NT2/D1 (cell line): ENCODE results near the gene RPL38.

Experiments used
- DNase-seq: peaks from one replicate; pipeline ENCODE4 v3.0.0-alpha.2; 2011; ENCODE audit warnings: low read depth, low spot score
- H3K27me3 ChIP-seq: 2 replicates; pipeline ENCODE4 v1.6.0; 2011; ENCODE audit warnings: mild to moderate bottlenecking; ENCODE audit not compliant: insufficient read length, insufficient read depth
- H3K36me3 ChIP-seq: 2 replicates; pipeline ENCODE4 v1.6.1; 2011; ENCODE audit warnings: mild to moderate bottlenecking, low read length, mixed read lengths; ENCODE audit not compliant: insufficient read depth, insufficient read length
- H3K4me1 ChIP-seq: 2 replicates; pipeline ENCODE4 v1.5.1; 2011; ENCODE audit not compliant: insufficient read depth, insufficient read length
- H3K4me3 ChIP-seq: 2 replicates; pipeline ENCODE4 v1.5.1; 2011; ENCODE audit warnings: low read depth; ENCODE audit not compliant: insufficient read length
- H3K9ac ChIP-seq: 2 replicates; pipeline ENCODE4 v1.6.0; 2011; ENCODE audit warnings: low read depth; ENCODE audit not compliant: insufficient read length
- H3K9me3 ChIP-seq: 2 replicates; pipeline ENCODE4 v1.5.1; 2011; ENCODE audit warnings: mild to moderate bottlenecking, low read length; ENCODE audit not compliant: insufficient read depth
- SUZ12 ChIP-seq: IDR thresholded peaks from 2 replicates; pipeline ENCODE4 v1.6.1; 2011; ENCODE audit not compliant: insufficient read length, insufficient read depth; ENCODE audit errors: extremely low read depth
- YY1 ChIP-seq: IDR thresholded peaks from 2 replicates; pipeline ENCODE4 v1.6.1; 2011; ENCODE audit not compliant: insufficient read length, insufficient read depth
- ZNF274 ChIP-seq: IDR thresholded peaks from 2 replicates; pipeline ENCODE4 v1.6.1; 2011; ENCODE audit warnings: mild to moderate bottlenecking, low read depth, low read length

The RPL38 gene

DNA sequence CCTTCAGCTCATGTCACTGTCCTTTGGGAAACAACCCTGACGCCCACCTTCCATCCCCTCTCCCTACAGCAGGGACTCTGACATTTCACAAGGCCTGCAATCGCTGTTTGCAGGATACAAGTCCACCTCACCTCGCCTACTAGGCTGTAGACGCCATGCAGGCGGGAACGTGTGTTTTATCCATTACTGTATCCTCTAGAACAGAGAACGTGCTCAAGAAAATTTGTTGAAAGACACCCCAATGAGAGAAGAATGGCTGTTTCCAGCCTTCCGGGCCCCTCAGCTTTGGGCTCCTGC is 8.4 kb downstream of the RPL38 start:
- no peaks in the 10 kb centered on the region for H3K9me3 ChIP-seq
- DNase-seq: no peak
- H3K27me3 ChIP-seq: peaks cover 14% of the 10 kb centered on the region
- H3K4me3 ChIP-seq: no peak overlapping the region
- peaks cover 51% of the 10 kb centered on the region for H3K4me1 ChIP-seq
- peaks cover 41% of the 10 kb centered on the region for H3K36me3 ChIP-seq
- TF ChIP-seq ZNF274: no peak
- no peak for TF ChIP-seq SUZ12
- no peak for TF ChIP-seq YY1
- H3K9ac ChIP-seq: peak overlapping the region; percentile 82

DNA sequence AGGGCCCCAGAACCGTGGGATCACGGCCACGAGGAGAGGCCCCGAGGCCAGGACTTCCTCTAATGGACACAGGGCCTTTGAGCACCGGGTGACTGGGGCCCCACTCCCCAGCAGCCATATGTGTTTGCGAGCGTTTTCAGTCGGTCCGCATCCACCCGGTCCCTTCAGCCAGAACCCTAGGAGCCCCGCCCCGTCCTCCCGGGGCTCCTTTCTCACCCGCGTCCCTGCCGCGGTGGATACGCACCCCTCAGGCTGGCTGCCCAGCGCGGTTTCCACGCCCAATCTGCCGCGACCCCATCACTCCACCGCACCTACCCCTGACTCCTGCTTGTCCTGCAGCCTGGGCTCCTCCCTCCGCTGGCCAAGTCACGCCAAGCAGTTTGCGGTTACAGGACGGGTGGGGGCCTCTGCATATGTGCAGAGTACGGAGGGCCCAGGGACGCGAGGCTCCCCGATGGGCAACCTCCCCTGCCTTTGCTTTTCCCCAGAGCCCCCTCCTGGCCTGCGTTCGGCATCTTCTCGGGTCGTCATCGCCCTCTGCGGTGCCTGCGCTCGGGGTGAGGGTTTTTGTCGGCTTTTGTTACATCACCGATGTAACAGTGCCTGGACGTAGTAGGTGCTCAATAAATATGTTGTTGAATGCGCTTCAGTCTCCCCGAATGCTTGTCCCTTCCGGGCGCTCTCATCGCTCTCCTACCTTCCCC is 8.9 kb downstream of the RPL38 start:
- TF ChIP-seq YY1 (no peak), ZNF274 (no peak), SUZ12 (no peak)
- Histone ChIP-seq H3K9ac (peak overlapping the region; percentile 82), H3K4me1 (peaks cover 51% of the 10 kb centered on the region), H3K27me3 (peaks cover 14% of the 10 kb centered on the region), H3K9me3 (no peaks in the 10 kb centered on the region), H3K4me3 (peak overlapping the region; percentile 45), H3K36me3 (peaks cover 36% of the 10 kb centered on the region)
- DNase-seq: no peak

DNA sequence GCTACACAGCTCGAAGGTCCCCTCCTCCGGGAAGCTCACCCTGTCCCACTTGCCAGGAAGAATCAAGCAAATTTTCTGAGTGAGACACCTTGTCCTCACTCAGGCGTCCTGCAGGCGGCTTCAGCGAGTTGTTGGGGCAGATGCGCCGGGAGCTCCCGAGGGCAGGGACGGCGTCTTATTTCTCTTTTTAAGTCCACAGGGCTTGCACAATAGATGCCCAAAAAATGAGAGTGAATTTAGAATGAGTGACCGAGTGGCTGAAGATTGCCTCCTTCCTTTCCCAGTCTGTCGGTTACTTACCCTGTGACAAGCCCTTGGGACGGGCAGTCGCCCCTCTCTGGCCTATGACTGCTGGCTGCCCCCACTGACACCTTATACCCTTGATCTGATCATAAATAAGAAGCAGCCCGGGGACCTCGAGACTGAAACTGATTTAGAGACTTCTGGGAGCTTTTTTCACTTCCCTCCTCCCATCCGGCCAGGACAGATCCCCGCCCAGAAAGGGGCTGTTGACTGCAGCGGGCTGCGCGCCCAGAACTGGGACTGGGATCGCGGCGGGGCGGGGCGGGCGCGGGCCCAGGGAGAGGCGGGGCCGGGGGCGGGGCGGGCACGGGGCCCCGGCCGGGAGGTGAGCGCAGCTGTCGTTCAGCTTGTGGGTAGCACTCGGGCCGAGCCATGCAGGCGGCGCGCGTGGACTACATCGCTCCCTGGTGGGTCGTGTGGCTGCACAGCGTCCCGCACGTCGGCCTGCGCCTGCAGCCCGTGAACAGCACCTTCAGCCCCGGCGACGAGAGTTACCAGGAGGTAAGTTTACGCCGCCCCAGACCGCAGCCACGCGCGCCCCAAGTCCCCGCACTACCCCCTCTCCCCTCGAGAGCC is 9.7 kb downstream of the RPL38 start, which contains the start of gene TTYH2:
TSS of gene TTYH2 (plus strand) at position 659 of the 879 bp plus-strand sequence. CDS start at position 676, 17 bp downstream.
- H3K4me1 ChIP-seq: peaks cover 46% of the 10 kb centered on the region
- TF ChIP-seq SUZ12 (no peak), ZNF274 (no peak), YY1 (no peak)
- peaks cover 28% of the 10 kb centered on the region for H3K36me3 ChIP-seq
- DNase-seq: peak; percentile 51
- peak within 1 kb of the TSS; percentile 70 for H3K4me3 ChIP-seq
- H3K9ac ChIP-seq: peak within 1 kb of the TSS; percentile 85
- peaks cover 14% of the 10 kb centered on the region for H3K27me3 ChIP-seq
- H3K9me3 ChIP-seq: no peaks in the 10 kb centered on the region

DNA sequence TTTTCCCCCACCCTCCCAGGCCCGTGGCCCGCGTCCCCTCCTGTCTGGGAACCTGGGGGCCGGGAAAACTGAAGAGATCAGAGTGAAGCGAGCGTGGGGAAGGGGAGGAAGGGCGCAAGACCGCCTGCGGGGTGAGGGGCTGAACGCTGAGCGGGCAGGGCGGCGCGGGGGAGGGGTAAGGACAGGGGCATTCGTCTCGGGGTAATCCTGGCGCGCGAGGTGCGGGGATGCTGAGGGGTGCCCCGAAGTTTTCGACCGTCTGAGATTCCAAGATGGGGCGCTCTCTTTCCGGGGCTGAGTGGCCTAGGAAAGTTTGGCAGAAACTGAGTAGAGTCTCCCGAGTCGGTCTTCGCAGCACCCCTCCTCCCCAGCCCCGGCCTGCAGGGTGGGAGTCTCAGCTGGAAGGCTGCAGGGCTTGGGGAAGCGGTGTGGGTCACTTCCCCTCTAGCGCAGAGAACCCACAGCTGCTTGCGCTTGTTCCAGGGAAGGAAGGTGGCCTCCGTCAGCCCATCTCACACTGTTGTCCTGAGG is 10.4 kb downstream of the RPL38 start:
- TF ChIP-seq YY1 (no peak), SUZ12 (no peak), ZNF274 (no peak)
- Histone ChIP-seq H3K9me3 (no peaks in the 10 kb centered on the region), H3K36me3 (peaks cover 20% of the 10 kb centered on the region), H3K9ac (peak overlapping the region; percentile 85), H3K27me3 (peaks cover 14% of the 10 kb centered on the region), H3K4me3 (peak overlapping the region; percentile 70), H3K4me1 (peaks cover 43% of the 10 kb centered on the region)
- no peak for DNase-seq

DNA sequence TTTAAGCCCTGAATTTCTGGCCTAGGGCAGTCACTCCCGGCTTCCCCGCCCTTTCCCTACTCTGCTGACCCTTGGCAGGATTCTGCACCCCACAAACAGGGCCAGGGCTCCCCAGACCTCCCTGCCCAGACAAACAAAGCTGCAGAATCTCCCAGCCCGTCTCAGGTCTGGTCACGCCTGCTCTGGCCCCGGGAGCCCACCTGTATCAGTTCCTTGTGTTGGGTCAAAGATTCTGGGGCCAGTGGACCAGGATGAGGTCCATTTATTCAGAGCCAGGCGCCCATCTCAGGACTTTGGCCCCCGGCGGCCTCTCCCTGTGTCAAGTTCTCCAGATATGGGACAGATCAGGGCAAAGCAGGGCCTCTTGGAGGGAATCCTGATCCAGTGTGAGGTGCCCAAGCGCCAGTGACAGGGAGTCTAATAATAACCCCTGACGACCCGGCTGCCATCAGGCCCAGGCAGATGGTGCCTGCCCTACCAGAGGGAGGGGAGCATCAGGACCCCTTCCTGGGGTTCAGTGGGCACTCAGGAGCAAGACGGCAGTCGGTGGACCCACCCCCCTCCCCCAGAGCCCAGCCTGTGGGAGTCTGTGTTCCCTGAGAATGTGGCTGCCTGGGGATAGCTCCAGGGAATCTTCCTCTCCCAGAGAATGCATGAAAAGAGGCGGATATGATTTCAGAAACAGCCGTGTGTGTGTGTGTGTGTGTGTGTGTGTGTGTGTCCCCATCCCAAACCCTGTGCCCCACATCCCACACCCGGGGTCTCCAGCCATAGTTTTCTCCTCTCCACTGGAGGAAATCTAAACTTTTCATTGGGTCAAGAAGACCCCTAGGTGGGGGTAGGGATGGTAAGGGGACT is 11.2 kb downstream of the RPL38 start:
- Histone ChIP-seq H3K4me3 (peak overlapping the region; percentile 70), H3K4me1 (peaks cover 41% of the 10 kb centered on the region), H3K9ac (peak overlapping the region; percentile 85), H3K9me3 (no peaks in the 10 kb centered on the region), H3K27me3 (peaks cover 14% of the 10 kb centered on the region), H3K36me3 (peaks cover 12% of the 10 kb centered on the region)
- DNase-seq: no peak
- TF ChIP-seq ZNF274 (no peak), SUZ12 (no peak), YY1 (no peak)

DNA sequence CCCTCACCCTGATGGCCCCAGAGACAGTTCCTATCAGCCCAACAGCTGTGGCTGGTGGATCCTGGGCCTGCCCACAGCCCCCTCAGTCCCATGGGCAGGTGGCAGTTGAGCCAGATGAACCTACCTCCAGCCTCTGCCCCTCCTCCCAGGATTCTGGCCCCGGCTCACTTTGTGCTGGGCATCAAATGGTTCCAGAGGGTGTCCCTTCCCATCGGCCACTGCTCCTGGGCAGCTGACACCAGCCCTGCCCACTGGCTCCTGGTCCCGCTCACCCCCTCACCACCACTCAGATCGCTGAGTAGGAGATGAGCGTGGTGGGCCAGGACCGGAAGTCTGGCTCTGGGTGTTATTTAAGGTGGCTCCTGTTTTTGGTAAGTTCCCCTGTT is 11.9 kb downstream of the RPL38 start:
- Histone ChIP-seq H3K27me3 (peaks cover 14% of the 10 kb centered on the region), H3K36me3 (peaks cover 6% of the 10 kb centered on the region), H3K9ac (peak overlapping the region; percentile 37), H3K4me3 (no peak overlapping the region), H3K4me1 (peaks cover 36% of the 10 kb centered on the region), H3K9me3 (no peaks in the 10 kb centered on the region)
- DNase-seq: no peak
- TF ChIP-seq YY1 (no peak), ZNF274 (no peak), SUZ12 (no peak)

DNA sequence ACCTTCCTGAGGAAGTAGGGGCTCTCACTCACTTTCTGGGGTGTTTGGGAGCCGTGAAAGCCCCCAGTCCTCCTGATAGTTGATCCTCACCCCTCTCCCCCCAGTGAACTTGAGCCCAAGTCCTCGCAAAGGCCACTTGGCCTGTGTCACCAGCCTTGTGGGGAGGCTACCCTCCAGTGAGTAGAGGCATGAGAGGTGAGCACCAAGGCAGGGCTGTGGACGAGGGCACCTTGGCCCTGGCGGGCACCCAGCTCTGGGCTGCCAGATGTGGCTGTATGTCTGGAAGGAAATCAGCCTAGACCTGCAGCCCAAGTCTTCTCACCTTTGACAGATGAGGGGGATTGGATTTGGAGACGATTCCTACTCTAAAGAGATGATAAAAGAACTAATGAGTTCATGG is 13.0 kb downstream of the RPL38 start:
- H3K36me3 ChIP-seq: peaks cover 2% of the 10 kb centered on the region
- no peaks in the 10 kb centered on the region for H3K9me3 ChIP-seq
- TF ChIP-seq YY1 (no peak), ZNF274 (no peak), SUZ12 (no peak)
- H3K4me1 ChIP-seq: peaks cover 25% of the 10 kb centered on the region
- DNase-seq: no peak
- no peak overlapping the region for H3K4me3 ChIP-seq
- H3K9ac ChIP-seq: no peak overlapping the region
- peaks cover 14% of the 10 kb centered on the region for H3K27me3 ChIP-seq
